Thoracic aorta (tissue), 2 donors: Measurements from ENCODE around the gene ZNF407. TPM values are rescaled to one million over a fixed set of nuclear protein-coding genes. Genes with fewer than 3 reads are reported as not detected.

ENCODE experiments used
- ATAC-seq: fragments of 150-250 bp; one replicate; pipeline ENCODE4 v1.8.0; 2017; ENCODE audit warnings: low read depth; ENCODE audit not compliant: insufficient number of reproducible peaks, low FRiP score
- DNase-seq: peaks from one replicate; pipeline ENCODE4 v3.0.0-alpha.2; 2020; ENCODE audit warnings: low spot score
- H3K27ac ChIP-seq, 2 donors: fragments of 200-600 bp; sonication (generic); 1 replicate in 1 of 2; 2 replicates in 1 of 2; pipeline ENCODE4 v1.5.1; 2016; ENCODE audit warnings: mild to moderate bottlenecking in 2 of 2, moderate library complexity in 2 of 2
- H3K27me3 ChIP-seq: fragments of 200-600 bp; sonication (generic); replicated peaks from 2 replicates; pipeline ENCODE4 v1.6.0; 2016; ENCODE audit warnings: mild to moderate bottlenecking; ENCODE audit not compliant: insufficient read depth
- H3K36me3 ChIP-seq: fragments of 200-600 bp; sonication (generic); one replicate; pipeline ENCODE4 v1.5.1; 2016
- H3K4me1 ChIP-seq, 2 donors: fragments of 200-600 bp; sonication (generic); 1 replicate in 1 of 2; 2 replicates in 1 of 2; pipeline versions ENCODE4 v1.5.1 to v1.6.0; 2016; ENCODE audit warnings: low read depth in 2 of 2, mild to moderate bottlenecking in 1 of 2; ENCODE audit not compliant: control insufficient read depth in 1 of 2
- H3K4me3 ChIP-seq: fragments of 200-600 bp; sonication (generic); 2 replicates; pipeline ENCODE4 v1.5.1; 2016; ENCODE audit warnings: mild to moderate bottlenecking
- H3K9me3 ChIP-seq: fragments of 200-600 bp; sonication (generic); 2 replicates; pipeline ENCODE4 v1.5.1; 2016
- CTCF ChIP-seq: fragments of 200-600 bp; sonication (generic); IDR thresholded peaks from one replicate; pipeline ENCODE4 v1.5.1; 2019; ENCODE audit warnings: antibody characterized with exemption
- total RNA-seq, 2 donors: library from RNA; depleted of rRNA; stranded (reverse); fragments of >200 nt; gene quantifications; one replicate each; pipeline versions ENCODE4 v1.1.0 to v1.2.3, GENCODE V29; 2016

ZNF407 gene
- total RNA-seq, 2 donors from 2014 or later = 18.7 to 26.7 TPM

- Histone ChIP-seq H3K4me3 (no peak overlapping the region), H3K36me3 (peaks cover 4% of the 10 kb centered on the region), H3K27ac (no peak overlapping the region), H3K9me3 (peaks cover 6% of the 10 kb centered on the region), H3K27me3 (no peaks in the 10 kb centered on the region), H3K4me1 (no peaks in the 10 kb centered on the region)
- no peak for TF ChIP-seq CTCF
- DNase-seq (no peak), ATAC-seq (no peak)
Observed at GRCh38 chr18:74674487-74674886, 76.8 kb downstream of the ZNF407 start.

GRCh38 chr18:74679006-74679678 is 81.5 kb downstream of the ZNF407 start:
- TF ChIP-seq CTCF = no peak
- ATAC-seq = no peak

GRCh38 chr18:74679679-74680076 is 82.0 kb downstream of the ZNF407 start:
- ATAC-seq (no peak), DNase-seq (no peak)
- H3K27ac ChIP-seq = no peak overlapping the region
- H3K4me3 ChIP-seq = no peak overlapping the region
- no peaks in the 10 kb centered on the region for H3K4me1 ChIP-seq
- H3K9me3 ChIP-seq = peaks cover 6% of the 10 kb centered on the region
- no peaks in the 10 kb centered on the region for H3K27me3 ChIP-seq
- no peak for TF ChIP-seq CTCF
- H3K36me3 ChIP-seq = peaks cover 4% of the 10 kb centered on the region

More at GRCh38 chr18:74679006-74679678, 81.5 kb downstream of the ZNF407 start:
- Histone ChIP-seq H3K36me3 (peaks cover 4% of the 10 kb centered on the region), H3K27me3 (no peaks in the 10 kb centered on the region), H3K9me3 (peaks cover 6% of the 10 kb centered on the region), H3K4me1 (no peaks in the 10 kb centered on the region), H3K4me3 (no peak overlapping the region), H3K27ac (no peak overlapping the region)
- no peak for DNase-seq

- ATAC-seq = no peak
- Histone ChIP-seq H3K36me3 (peaks cover 7% of the 10 kb centered on the region), H3K4me1 (no peaks in the 10 kb centered on the region), H3K27me3 (no peaks in the 10 kb centered on the region), H3K27ac (no peak overlapping the region), H3K4me3 (no peak overlapping the region), H3K9me3 (peaks cover 5% of the 10 kb centered on the region)
- DNase-seq = no peak
- no peak for TF ChIP-seq CTCF
Observed at GRCh38 chr18:74682141-74682990, 84.7 kb downstream of the ZNF407 start.

GRCh38 chr18:74682991-74683297 is 85.3 kb downstream of the ZNF407 start:
- H3K36me3 ChIP-seq = peaks cover 7% of the 10 kb centered on the region

More at GRCh38 chr18:74682991-74683297, 85.3 kb downstream of the ZNF407 start:
- Histone ChIP-seq H3K4me1 (no peaks in the 10 kb centered on the region), H3K27ac (no peak overlapping the region), H3K4me3 (no peak overlapping the region), H3K27me3 (no peaks in the 10 kb centered on the region), H3K9me3 (no peaks in the 10 kb centered on the region)
- ATAC-seq (no peak), DNase-seq (no peak)
- TF ChIP-seq CTCF = no peak
